ENCODE data around the gene SDR42E1. TPM values are rescaled to one million over a fixed set of nuclear protein-coding genes. Genes with fewer than 3 reads are reported as not detected.

SDR42E1 gene
- total RNA-seq, 4 donors from 2014 or later: under 0.01 to 0.59 (median 0.26) TPM

DNA sequence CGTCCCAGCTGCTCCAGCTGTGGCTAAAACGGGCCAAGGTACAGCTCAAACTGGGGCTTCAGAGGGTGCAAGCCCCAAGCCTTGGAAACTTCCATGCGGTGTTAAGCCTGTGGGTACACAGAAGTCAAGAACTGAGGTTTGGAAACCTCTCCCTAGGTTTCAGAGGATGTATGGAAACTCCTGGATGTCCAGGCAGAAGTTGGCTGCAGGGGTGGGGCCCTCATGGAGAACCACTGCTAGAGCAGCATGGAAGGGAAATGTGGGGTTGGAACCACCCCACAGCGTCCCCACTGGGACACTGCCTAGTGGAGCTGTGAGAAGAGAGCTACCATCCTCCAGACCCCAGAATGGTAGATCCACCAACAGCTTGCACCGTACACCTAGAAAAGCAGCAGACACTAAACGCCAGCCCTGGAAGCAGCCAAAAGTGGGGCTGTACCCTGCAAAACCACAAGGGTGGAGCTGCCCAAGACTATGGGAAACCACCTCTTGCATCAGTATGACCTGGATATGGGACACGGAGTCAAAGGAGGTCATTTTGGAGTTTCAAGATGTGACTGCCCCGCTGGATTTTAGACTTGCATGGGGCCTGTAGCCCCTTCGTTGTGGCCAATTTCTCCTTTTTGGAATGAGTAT lies 2.2 kb downstream of the SDR42E1 start:
- 98% methylated on average over 9 of the region's 9 CpGs for WGBS, 2 donors
- H3K36me3 ChIP-seq: no peaks in the 10 kb centered on the region
- no peak overlapping the region for H3K4me3 ChIP-seq
- peaks cover 0 to 18% (median 0%) of the 10 kb centered on the region in 4 donors for H3K9me3 ChIP-seq
- no peak overlapping the region for H3K27ac ChIP-seq
- DNase-seq (ENCODE audit: low spot score in 2 of 2): no peak
- TF ChIP-seq EP300 (IDR thresholded peaks at IDR 0.05) (no peak), POLR2A (IDR thresholded peaks at IDR 0.05) (no peak)
- TF ChIP-seq, protein P1, sequence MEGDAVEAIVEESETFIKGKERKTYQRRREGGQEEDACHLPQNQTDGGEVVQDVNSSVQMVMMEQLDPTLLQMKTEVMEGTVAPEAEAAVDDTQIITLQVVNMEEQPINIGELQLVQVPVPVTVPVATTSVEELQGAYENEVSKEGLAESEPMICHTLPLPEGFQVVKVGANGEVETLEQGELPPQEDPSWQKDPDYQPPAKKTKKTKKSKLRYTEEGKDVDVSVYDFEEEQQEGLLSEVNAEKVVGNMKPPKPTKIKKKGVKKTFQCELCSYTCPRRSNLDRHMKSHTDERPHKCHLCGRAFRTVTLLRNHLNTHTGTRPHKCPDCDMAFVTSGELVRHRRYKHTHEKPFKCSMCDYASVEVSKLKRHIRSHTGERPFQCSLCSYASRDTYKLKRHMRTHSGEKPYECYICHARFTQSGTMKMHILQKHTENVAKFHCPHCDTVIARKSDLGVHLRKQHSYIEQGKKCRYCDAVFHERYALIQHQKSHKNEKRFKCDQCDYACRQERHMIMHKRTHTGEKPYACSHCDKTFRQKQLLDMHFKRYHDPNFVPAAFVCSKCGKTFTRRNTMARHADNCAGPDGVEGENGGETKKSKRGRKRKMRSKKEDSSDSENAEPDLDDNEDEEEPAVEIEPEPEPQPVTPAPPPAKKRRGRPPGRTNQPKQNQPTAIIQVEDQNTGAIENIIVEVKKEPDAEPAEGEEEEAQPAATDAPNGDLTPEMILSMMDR (IDR thresholded peaks at IDR 0.05): no peak
- H3K4me1 ChIP-seq: no peaks in the 10 kb centered on the region
- H3K27me3 ChIP-seq: peaks cover 0 to 11% of the 10 kb centered on the region in 2 donors

DNA sequence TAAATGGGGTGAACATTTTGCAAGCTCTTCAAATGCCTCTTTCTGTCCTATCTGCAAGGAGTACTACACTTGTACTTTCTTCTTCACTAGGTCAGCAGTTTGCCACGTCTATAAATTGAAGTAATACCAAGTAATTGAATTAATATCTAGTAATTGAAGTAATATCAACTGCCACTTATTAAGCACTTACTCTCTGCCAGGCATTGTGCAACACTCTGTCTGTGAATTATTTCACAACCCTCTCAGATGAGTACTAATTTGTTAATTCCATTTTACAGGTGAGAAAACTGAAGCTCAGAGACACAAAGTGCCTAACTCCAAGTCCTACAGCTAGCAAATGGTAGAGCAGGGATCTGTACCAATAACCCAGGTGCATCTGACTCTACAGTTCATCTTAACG lies 4.1 kb downstream of the SDR42E1 start:
- H3K27me3 ChIP-seq: peaks cover 0 to 11% of the 10 kb centered on the region in 2 donors
- H3K4me3 ChIP-seq: no peak overlapping the region
- no peaks in the 10 kb centered on the region for H3K4me1 ChIP-seq
- H3K9me3 ChIP-seq: peaks cover 0 to 14% (median 0%) of the 10 kb centered on the region in 4 donors
- H3K36me3 ChIP-seq: no peaks in the 10 kb centered on the region
- no peak overlapping the region for H3K27ac ChIP-seq
- TF ChIP-seq POLR2A (IDR thresholded peaks at IDR 0.05): no peak
- TF ChIP-seq, protein P1 (IDR thresholded peaks at IDR 0.05): no peak
- no peak for TF ChIP-seq EP300 (IDR thresholded peaks at IDR 0.05)
- DNase-seq (ENCODE audit: low spot score in 2 of 2): no peak
- 81 to 86% methylated on average over 2 of the region's 2 CpGs for WGBS, 2 donors

DNA sequence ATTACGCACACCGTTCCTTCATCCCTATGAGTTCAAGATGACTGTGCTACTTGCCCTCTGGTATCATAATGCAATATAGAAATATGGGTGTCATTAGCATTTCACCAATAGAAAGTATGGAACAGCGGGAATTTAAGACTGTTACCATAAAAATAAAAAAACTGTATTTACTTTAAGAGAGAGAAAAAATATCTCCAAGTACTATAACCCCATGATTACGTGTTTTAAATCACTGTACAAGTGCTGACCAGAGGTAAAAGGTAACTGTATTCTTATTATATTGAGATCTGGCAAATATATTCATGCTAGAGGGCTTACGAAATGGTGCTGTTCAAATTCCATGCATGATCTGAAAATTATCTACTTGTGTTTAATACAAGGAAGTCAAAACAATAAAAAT lies 5.2 kb downstream of the SDR42E1 start:
- H3K27me3 ChIP-seq: peaks cover 0 to 4% of the 10 kb centered on the region in 2 donors
- no peaks in the 10 kb centered on the region for H3K4me1 ChIP-seq
- no peak for DNase-seq (ENCODE audit: low spot score in 2 of 2)
- H3K4me3 ChIP-seq: no peak overlapping the region
- TF ChIP-seq EP300 (IDR thresholded peaks at IDR 0.05): no peak
- TF ChIP-seq, protein P1 (IDR thresholded peaks at IDR 0.05): no peak
- no peaks in the 10 kb centered on the region for H3K36me3 ChIP-seq
- WGBS, 2 donors: 86 to 87% methylated on average over 5 of the region's 5 CpGs
- H3K27ac ChIP-seq: no peak overlapping the region
- peaks cover 0 to 14% (median 0%) of the 10 kb centered on the region in 4 donors for H3K9me3 ChIP-seq

DNA sequence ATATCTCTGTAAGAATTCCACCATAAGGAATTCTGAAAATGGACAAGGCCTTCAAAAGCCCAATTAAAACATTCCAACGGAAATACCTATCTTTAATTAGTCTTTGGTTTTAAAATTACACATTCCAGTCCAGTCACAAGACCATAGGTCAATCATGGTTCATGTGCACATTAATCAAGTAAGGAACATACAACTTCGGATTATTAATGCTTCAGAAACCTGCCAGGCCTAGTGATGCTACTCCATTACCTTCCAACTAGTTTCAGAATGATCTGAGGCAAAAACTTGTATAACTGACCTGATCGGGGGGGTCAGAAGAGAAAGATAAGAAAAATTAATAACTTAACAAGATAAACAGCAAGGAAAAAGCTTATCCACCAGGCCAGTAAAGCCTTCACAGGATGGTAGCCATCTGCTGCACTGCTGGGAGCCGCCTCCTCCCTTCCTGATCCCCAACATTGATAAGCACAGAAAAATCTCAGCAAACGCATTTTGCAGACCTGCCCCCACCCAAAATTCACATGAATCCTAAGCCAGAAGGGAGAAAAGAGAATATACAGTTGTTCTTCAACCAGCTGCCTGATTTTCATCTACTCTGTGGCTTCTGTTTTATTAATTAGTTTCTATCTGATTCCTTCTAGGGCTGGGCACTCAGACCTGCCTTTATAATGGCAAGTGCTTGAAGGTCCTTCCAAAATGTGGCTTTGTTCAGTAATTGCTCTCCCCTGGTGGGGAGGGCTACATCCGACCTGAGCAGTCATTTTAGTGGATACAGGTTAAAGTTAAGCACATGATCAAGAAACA lies 6.0 kb downstream of the SDR42E1 start:
- DNase-seq (ENCODE audit: low spot score in 2 of 2): no peak
- no peak overlapping the region for H3K27ac ChIP-seq
- H3K36me3 ChIP-seq: no peaks in the 10 kb centered on the region
- H3K4me1 ChIP-seq: no peaks in the 10 kb centered on the region
- TF ChIP-seq EP300 (IDR thresholded peaks at IDR 0.05) (no peak), POLR2A (IDR thresholded peaks at IDR 0.05) (no peak)
- TF ChIP-seq, protein P1 (IDR thresholded peaks at IDR 0.05): no peak
- no peak overlapping the region for H3K4me3 ChIP-seq
- 59 to 70% methylated on average over 6 of the region's 6 CpGs for WGBS, 2 donors
- no peaks in the 10 kb centered on the region for H3K27me3 ChIP-seq
- peaks cover 0 to 14% (median 0%) of the 10 kb centered on the region in 4 donors for H3K9me3 ChIP-seq

DNA sequence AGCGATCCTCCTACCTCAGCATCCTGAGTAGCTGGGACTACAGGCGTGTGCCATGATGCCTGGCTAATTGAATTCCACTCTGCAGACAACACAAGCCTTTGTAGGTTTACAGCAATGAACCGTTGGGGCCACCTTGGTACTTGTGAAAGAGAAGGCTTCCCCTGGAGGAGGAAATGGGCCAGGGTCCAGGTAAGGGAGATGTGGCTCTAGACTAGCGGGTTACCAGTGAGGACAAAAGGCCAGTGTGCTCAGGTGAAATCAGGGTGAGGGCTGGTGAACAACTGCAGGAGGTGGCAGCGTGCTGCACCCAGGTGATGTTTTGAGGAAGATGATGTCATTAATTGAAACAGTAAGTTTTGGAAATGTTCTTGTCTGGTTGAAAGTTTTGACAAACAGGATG lies 6.7 kb downstream of the SDR42E1 start:
- Histone ChIP-seq H3K4me3 (no peak overlapping the region), H3K4me1 (no peaks in the 10 kb centered on the region), H3K27me3 (no peaks in the 10 kb centered on the region), H3K36me3 (no peaks in the 10 kb centered on the region), H3K9me3 (peaks cover 0 to 13% (median 0%) of the 10 kb centered on the region in 4 donors), H3K27ac (no peak overlapping the region)
- TF ChIP-seq EP300 (IDR thresholded peaks at IDR 0.05): no peak
- TF ChIP-seq, protein P1 (IDR thresholded peaks at IDR 0.05): no peak
- no peak for TF ChIP-seq POLR2A (IDR thresholded peaks at IDR 0.05)
- 86 to 87% methylated on average over 5 of the region's 5 CpGs for WGBS, 2 donors
- no peak for DNase-seq (ENCODE audit: low spot score in 2 of 2)

Measured in tibial nerve (tissue), 4 donors.